Muscle of leg (tissue), 16 donors: Measurements from ENCODE around the gene ALG8. TPM values are rescaled to one million over a fixed set of nuclear protein-coding genes. Genes with fewer than 3 reads are reported as not detected.

Source experiments
- DNase-seq: peaks from one replicate; pipeline ENCODE4 v3.0.0; 2013
- H3K27ac ChIP-seq: one replicate; pipeline ENCODE4 v1.5.1; 2013; ENCODE audit warnings: mild to moderate bottlenecking, low read length, control low read depth
- H3K27me3 ChIP-seq: one replicate; pipeline ENCODE4 v1.6.1; 2013; ENCODE audit warnings: low read length; ENCODE audit not compliant: control insufficient read depth, insufficient read depth
- H3K36me3 ChIP-seq: one replicate; pipeline ENCODE4 v1.6.1; 2013; ENCODE audit warnings: low read length; ENCODE audit not compliant: control insufficient read depth, insufficient read depth
- H3K4me1 ChIP-seq: one replicate; pipeline ENCODE4 v1.6.1; 2013; ENCODE audit warnings: low read length; ENCODE audit not compliant: control insufficient read depth, insufficient read depth
- H3K4me3 ChIP-seq: one replicate; pipeline ENCODE4 v1.5.1; 2013; ENCODE audit warnings: low read length, control low read depth
- H3K9me3 ChIP-seq: replicated peaks from 2 replicates; pipeline ENCODE4 v1.6.1; 2013; ENCODE audit warnings: low read depth, low read length; ENCODE audit not compliant: control insufficient read depth
- WGBS: methylation state at CpG from one replicate; pipeline ENCODE4 v1.1.5; 2013; ENCODE audit warnings: missing lambda C conversion rate; ENCODE audit not compliant: insufficient coverage; 5-methylcytosine and 5-hydroxymethylcytosine counted together
- long read RNA-seq, 11 donors: transcript quantifications; one replicate each; lab custom pipeline, GENCODE V29; 2026
- polyA plus RNA-seq, 8 donors: library from polyadenylated mRNA; unstranded; fragments of 120-200 nt; gene quantifications; one replicate each; pipeline versions ENCODE4 v1.2.1 to v1.2.3, GENCODE V29; 2013; ENCODE audit warnings: inconsistent platforms in 1 of 8, low replicate concordance in 1 of 8; ENCODE audit not compliant: insufficient read length in 8 of 8, insufficient read depth in 1 of 8
- total RNA-seq: library from RNA; stranded (reverse); fragments of 120-200 nt; gene quantifications from one replicate; pipeline ENCODE4 v1.2.4, GENCODE V29; 2013

Gene ALG8
- total RNA-seq (21.1 TPM), polyA plus RNA-seq (10 to 100 TPM; 21.7 to 30.7 (median 26.5) TPM)
- long read RNA-seq, donor 1, partial matches to known transcripts = 0 of 2 reads
- long read RNA-seq, donor 1, other reads (novel, unspliced or antisense) = 0 of 2 reads
- long read RNA-seq, donor 2 = 0 reads
- long read RNA-seq, donor 3, partial matches to known transcripts = 0 of 4 reads
- long read RNA-seq, donor 3, other reads (novel, unspliced or antisense) = 0 of 4 reads
- long read RNA-seq, donor 4, partial matches to known transcripts = 0 of 1 reads
- long read RNA-seq, donor 4, other reads (novel, unspliced or antisense) = 0 of 1 reads
- long read RNA-seq, donor 5, partial matches to known transcripts = 0 of 2 reads
- long read RNA-seq, donor 5, other reads (novel, unspliced or antisense) = 0 of 2 reads
- long read RNA-seq, donor 6, transcript ALG8-201 (13 exons, 1,675 nt) = major isoform, 5 of 5 reads
- long read RNA-seq, donor 6, partial matches to known transcripts = 0 of 5 reads
- long read RNA-seq, donor 6, other reads (novel, unspliced or antisense) = 0 of 5 reads
- long read RNA-seq, donor 7, partial matches to known transcripts = 0 of 2 reads
- long read RNA-seq, donor 7, other reads (novel, unspliced or antisense) = 0 of 2 reads
- long read RNA-seq, donor 8, partial matches to known transcripts = 0 of 4 reads
- long read RNA-seq, donor 8, other reads (novel, unspliced or antisense) = 0 of 4 reads
- long read RNA-seq, donor 9, partial matches to known transcripts = 0 of 4 reads
- long read RNA-seq, donor 9, other reads (novel, unspliced or antisense) = 0 of 4 reads
- long read RNA-seq, donor 10, transcript ALG8-201 (13 exons, 1,675 nt) = major isoform, 6 of 7 reads
- long read RNA-seq, donor 10, partial matches to known transcripts = 0 of 7 reads
- long read RNA-seq, donor 10, other reads (novel, unspliced or antisense) = 0 of 7 reads
- long read RNA-seq, donor 11, partial matches to known transcripts = 0 of 3 reads
- long read RNA-seq, donor 11, other reads (novel, unspliced or antisense) = 0 of 3 reads

- Histone ChIP-seq H3K4me3 (peak within 1 kb of the TSS; percentile 82), H3K9me3 (no peaks in the 10 kb centered on the region), H3K27me3 (no peaks in the 10 kb centered on the region), H3K27ac (peak within 1 kb of the TSS; percentile 81), H3K4me1 (peaks cover 11% of the 10 kb centered on the region), H3K36me3 (peaks cover 4% of the 10 kb centered on the region)
- peak; percentile 98 for DNase-seq
- WGBS = under 1% methylated on average over 33 of the region's 52 CpGs
These were observed at the start of gene ALG8 for GRCh38 chr11:78139422-78140391. Gene ALG8, minus strand, starts transcription at chr11:78139626. Its CDS starts 38 bp downstream, at chr11:78139588.

GRCh38 chr11:78188286-78189173 lies 49.1 kb upstream of the ALG8 start, which contains the start of the genes KCTD21 and USP35:
Gene KCTD21, minus strand, starts transcription at chr11:78188626. Its CDS starts 14,072 bp downstream, at chr11:78174554.
Gene USP35, plus strand, starts transcription at chr11:78188919. Its CDS starts 7,327 bp downstream, at chr11:78196246.
- Histone ChIP-seq H3K36me3 (peaks cover 3% of the 10 kb centered on the region), H3K4me3 (peak within 1 kb of the TSS; percentile 95), H3K27me3 (no peaks in the 10 kb centered on the region), H3K9me3 (no peaks in the 10 kb centered on the region), H3K4me1 (peaks cover 43% of the 10 kb centered on the region), H3K27ac (peak within 1 kb of the TSS; percentile 79)
- DNase-seq = peak; percentile 99
- WGBS = under 1% methylated on average over 72 of the region's 74 CpGs

- DNase-seq = no peak
- 11% methylated on average over 21 of the region's 31 CpGs for WGBS
- Histone ChIP-seq H3K27ac (peak overlapping the region; percentile 79), H3K4me1 (peaks cover 37% of the 10 kb centered on the region), H3K36me3 (peaks cover 7% of the 10 kb centered on the region), H3K4me3 (peak overlapping the region; percentile 95), H3K27me3 (no peaks in the 10 kb centered on the region), H3K9me3 (no peaks in the 10 kb centered on the region)
These were observed 48.2 kb upstream of the ALG8 start for GRCh38 chr11:78187366-78188285.

GRCh38 chr11:78181185-78181584 lies 41.8 kb upstream of the ALG8 start:
- WGBS = no CpG with 5 or more reads among the region's 2 CpGs
- DNase-seq = no peak
- no peak overlapping the region for H3K4me3 ChIP-seq

GRCh38 chr11:78180751-78181150 lies 41.3 kb upstream of the ALG8 start:
- no CpG with 5 or more reads among the region's 4 CpGs for WGBS
- Histone ChIP-seq H3K27ac (no peak overlapping the region), H3K4me3 (no peak overlapping the region), H3K27me3 (no peaks in the 10 kb centered on the region), H3K4me1 (no peaks in the 10 kb centered on the region), H3K36me3 (peaks cover 14% of the 10 kb centered on the region), H3K9me3 (peaks cover 2% of the 10 kb centered on the region)
- DNase-seq = no peak

More at GRCh38 chr11:78181185-78181584, 41.8 kb upstream of the ALG8 start:
- Histone ChIP-seq H3K27me3 (no peaks in the 10 kb centered on the region), H3K9me3 (no peaks in the 10 kb centered on the region), H3K4me1 (no peaks in the 10 kb centered on the region), H3K27ac (no peak overlapping the region), H3K36me3 (peaks cover 16% of the 10 kb centered on the region)

- Histone ChIP-seq H3K9me3 (peaks cover 2% of the 10 kb centered on the region), H3K27ac (no peak overlapping the region), H3K4me1 (no peaks in the 10 kb centered on the region), H3K27me3 (no peaks in the 10 kb centered on the region), H3K4me3 (no peak overlapping the region), H3K36me3 (peaks cover 14% of the 10 kb centered on the region)
- DNase-seq = no peak
- 86% methylated on average over 6 of the region's 7 CpGs for WGBS
These were observed 40.1 kb upstream of the ALG8 start for GRCh38 chr11:78179459-78180071.

- no peaks in the 10 kb centered on the region for H3K27me3 ChIP-seq
- H3K27ac ChIP-seq = no peak overlapping the region
- H3K4me3 ChIP-seq = no peak overlapping the region
- H3K36me3 ChIP-seq = peaks cover 27% of the 10 kb centered on the region
- H3K9me3 ChIP-seq = peaks cover 2% of the 10 kb centered on the region
- 92% methylated on average over 6 of the region's 7 CpGs for WGBS
- H3K4me1 ChIP-seq = no peaks in the 10 kb centered on the region
- no peak for DNase-seq
These were observed 37.8 kb upstream of the ALG8 start for GRCh38 chr11:78177216-78177615.
